Activated T-helper 2 cell treated with anti-CD3 and anti-CD28 coated beads, Interferon-gamma antibody, Interleukin-2, Interleukin-4, amounts not matched to agents 10 μg/mL and 5 μg/mL and 100 μg/mL, durations not matched to agents 14 hours and 24 hours and 36 hours (primary cell): ENCODE measurements around the gene ADNP. TPM values are rescaled to one million over a fixed set of nuclear protein-coding genes. Genes with fewer than 3 reads are reported as not detected.
"Not testable (repeated sequence)": the region's sequence is repeated elsewhere in the genome, so short reads cannot be mapped to it uniquely, and the experiment has no call there.

Experiments used
- DNase-seq: peaks from one replicate; pipeline ENCODE4 v3.0.0; 2021; ENCODE audit warnings: low spot score
- H3K27ac Mint-ChIP-seq: one replicate; pipeline ENCODE4 v1.8.0; 2021; ENCODE audit warnings: mixed read lengths
- H3K27me3 Mint-ChIP-seq: one replicate; pipeline ENCODE4 v1.8.0; 2021; ENCODE audit warnings: low read depth, mixed read lengths
- H3K36me3 Mint-ChIP-seq: one replicate; pipeline ENCODE4 v1.8.0; 2021; ENCODE audit warnings: low read depth, mixed read lengths
- H3K4me1 Mint-ChIP-seq: one replicate; pipeline ENCODE4 v1.8.0; 2021; ENCODE audit warnings: low read depth, mixed read lengths
- H3K4me3 Mint-ChIP-seq: one replicate; pipeline ENCODE4 v1.8.0; 2021; ENCODE audit warnings: low read depth, mild to moderate bottlenecking, moderate library complexity, mixed read lengths
- H3K9me3 Mint-ChIP-seq: one replicate; pipeline ENCODE4 v1.8.0; 2021; ENCODE audit warnings: mixed read lengths
- intact Hi-C: fragments of 100-400 bp; cut with micrococcal nuclease; formaldehyde crosslinking; loops from one replicate; pipeline ENCODE4 v1.15.1; 2023
- total RNA-seq: library from RNA; stranded (reverse); gene quantifications from 2 replicates; pipeline ENCODE4 v1.2.3, GENCODE V29; 2022

ADNP gene
- total RNA-seq, 1 donor from 2014 or later = 64.7 TPM

- H3K27ac Mint-ChIP-seq = no peak overlapping the region
These were observed 45.0 kb downstream of the ADNP start for GRCh38 chr20:50886184-50886790.

GRCh38 chr20:50885781-50886180 lies 45.5 kb downstream of the ADNP start:
- no peaks in the 10 kb centered on the region for H3K27me3 Mint-ChIP-seq
- no peak overlapping the region for H3K27ac Mint-ChIP-seq
- H3K4me1 Mint-ChIP-seq = no peaks in the 10 kb centered on the region
- peaks cover 34% of the 10 kb centered on the region for H3K36me3 Mint-ChIP-seq
- H3K4me3 Mint-ChIP-seq = no peak overlapping the region
- DNase-seq = no peak
- intact Hi-C loops = no loop called here
- H3K9me3 Mint-ChIP-seq = no peaks in the 10 kb centered on the region

More at GRCh38 chr20:50886184-50886790, 45.0 kb downstream of the ADNP start:
- peaks cover 39% of the 10 kb centered on the region for H3K36me3 Mint-ChIP-seq
- DNase-seq = no peak
- intact Hi-C loops = no loop called here
- no peak overlapping the region for H3K4me3 Mint-ChIP-seq
- H3K27me3 Mint-ChIP-seq = no peaks in the 10 kb centered on the region
- no peaks in the 10 kb centered on the region for H3K4me1 Mint-ChIP-seq
- H3K9me3 Mint-ChIP-seq = no peaks in the 10 kb centered on the region

GRCh38 chr20:50885068-50885467 lies 46.2 kb downstream of the ADNP start:
- H3K9me3 Mint-ChIP-seq = no peaks in the 10 kb centered on the region
- intact Hi-C loops = no loop called here
- H3K27ac Mint-ChIP-seq = no peak overlapping the region
- H3K4me1 Mint-ChIP-seq = no peaks in the 10 kb centered on the region
- peaks cover 29% of the 10 kb centered on the region for H3K36me3 Mint-ChIP-seq
- H3K27me3 Mint-ChIP-seq = no peaks in the 10 kb centered on the region
- DNase-seq = no peak
- H3K4me3 Mint-ChIP-seq = no peak overlapping the region

- DNase-seq = no peak
- Mint-ChIP-seq H3K27ac (no peak overlapping the region), H3K27me3 (no peaks in the 10 kb centered on the region), H3K4me3 (no peak overlapping the region), H3K4me1 (no peaks in the 10 kb centered on the region), H3K9me3 (no peaks in the 10 kb centered on the region), H3K36me3 (peaks cover 17% of the 10 kb centered on the region)
- intact Hi-C loops = no loop called here
These were observed 47.4 kb downstream of the ADNP start for GRCh38 chr20:50883856-50884255.

GRCh38 chr20:50881759-50882424 lies 49.3 kb downstream of the ADNP start:
- H3K27me3 Mint-ChIP-seq, H3K27ac Mint-ChIP-seq, H3K9me3 Mint-ChIP-seq, H3K4me3 Mint-ChIP-seq, DNase-seq, intact Hi-C loops, H3K4me1 Mint-ChIP-seq, H3K36me3 Mint-ChIP-seq: not testable (repeated sequence)

GRCh38 chr20:50879649-50880550 lies 51.3 kb downstream of the ADNP start:
- no peak for DNase-seq
- Mint-ChIP-seq H3K36me3 (no peaks in the 10 kb centered on the region), H3K27me3 (no peaks in the 10 kb centered on the region), H3K4me3 (no peak overlapping the region), H3K4me1 (no peaks in the 10 kb centered on the region), H3K9me3 (no peaks in the 10 kb centered on the region), H3K27ac (no peak overlapping the region)
- intact Hi-C loops = no loop called here

GRCh38 chr20:50877232-50877743 lies 53.9 kb downstream of the ADNP start:
- Mint-ChIP-seq H3K36me3 (no peaks in the 10 kb centered on the region), H3K27me3 (no peaks in the 10 kb centered on the region), H3K9me3 (no peaks in the 10 kb centered on the region), H3K27ac (no peak overlapping the region), H3K4me1 (no peaks in the 10 kb centered on the region), H3K4me3 (no peak overlapping the region)
- no peak for DNase-seq
- intact Hi-C loops = no loop called here

GRCh38 chr20:50876816-50877215 lies 54.4 kb downstream of the ADNP start:
- H3K9me3 Mint-ChIP-seq = no peaks in the 10 kb centered on the region
- no peak overlapping the region for H3K4me3 Mint-ChIP-seq

GRCh38 chr20:50876063-50876685 lies 55.1 kb downstream of the ADNP start:
- no peaks in the 10 kb centered on the region for H3K9me3 Mint-ChIP-seq
- H3K4me3 Mint-ChIP-seq = no peak overlapping the region
- intact Hi-C loops = no loop called here
- no peak for DNase-seq
- no peaks in the 10 kb centered on the region for H3K27me3 Mint-ChIP-seq
- H3K27ac Mint-ChIP-seq = no peak overlapping the region
- H3K36me3 Mint-ChIP-seq = no peaks in the 10 kb centered on the region
- H3K4me1 Mint-ChIP-seq = no peaks in the 10 kb centered on the region

More at GRCh38 chr20:50876816-50877215, 54.4 kb downstream of the ADNP start:
- intact Hi-C loops = no loop called here
- no peak for DNase-seq
- Mint-ChIP-seq H3K27ac (no peak overlapping the region), H3K4me1 (no peaks in the 10 kb centered on the region), H3K36me3 (no peaks in the 10 kb centered on the region), H3K27me3 (no peaks in the 10 kb centered on the region)

GRCh38 chr20:50874758-50875665 lies 56.2 kb downstream of the ADNP start:
- no peak overlapping the region for H3K4me3 Mint-ChIP-seq
- H3K4me1 Mint-ChIP-seq = no peaks in the 10 kb centered on the region
- no peak overlapping the region for H3K27ac Mint-ChIP-seq
- no peaks in the 10 kb centered on the region for H3K36me3 Mint-ChIP-seq
- no peaks in the 10 kb centered on the region for H3K9me3 Mint-ChIP-seq
- intact Hi-C loops = no loop called here
- H3K27me3 Mint-ChIP-seq = no peaks in the 10 kb centered on the region
- DNase-seq = no peak

- Mint-ChIP-seq H3K9me3 (no peaks in the 10 kb centered on the region), H3K4me1 (no peaks in the 10 kb centered on the region), H3K4me3 (no peak overlapping the region), H3K27me3 (no peaks in the 10 kb centered on the region), H3K36me3 (no peaks in the 10 kb centered on the region), H3K27ac (no peak overlapping the region)
- intact Hi-C loops = no loop called here
- DNase-seq = no peak
These were observed 57.0 kb downstream of the ADNP start for GRCh38 chr20:50874111-50874757.
